ENCODE data around the gene SLC22A31. TPM values are rescaled to one million over a fixed set of nuclear protein-coding genes. Genes with fewer than 3 reads are reported as not detected.

SLC22A31 gene
- total RNA-seq, 3 donors from 2014 or later (not counting 1 experiment from before 2014, with no cell fraction given): 0.75 TPM; not detected in 2

DNA sequence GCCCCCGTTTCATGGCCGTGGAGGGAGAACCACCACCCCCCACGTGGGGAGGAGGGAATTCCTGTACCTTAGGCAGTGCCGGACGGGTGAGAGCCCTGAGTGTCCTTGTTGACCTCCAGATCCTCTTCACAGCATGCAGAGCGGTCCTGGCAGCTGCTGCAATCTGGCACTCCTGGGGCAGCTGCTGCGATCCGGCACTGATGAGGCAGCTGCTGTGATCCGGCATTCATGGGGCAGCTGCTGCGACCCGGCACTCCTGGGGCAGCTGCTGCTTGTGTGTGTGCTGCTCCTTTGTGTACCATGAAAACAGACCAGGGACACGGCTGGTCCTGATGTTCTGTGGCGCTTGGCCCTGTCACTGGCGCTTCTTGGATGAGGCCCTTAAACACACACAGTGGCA is 29.9 kb upstream of the SLC22A31 start:
- H3K27ac Mint-ChIP-seq: no peak overlapping the region
- no peak for DNase-seq
- TF ChIP-seq, protein P1, sequence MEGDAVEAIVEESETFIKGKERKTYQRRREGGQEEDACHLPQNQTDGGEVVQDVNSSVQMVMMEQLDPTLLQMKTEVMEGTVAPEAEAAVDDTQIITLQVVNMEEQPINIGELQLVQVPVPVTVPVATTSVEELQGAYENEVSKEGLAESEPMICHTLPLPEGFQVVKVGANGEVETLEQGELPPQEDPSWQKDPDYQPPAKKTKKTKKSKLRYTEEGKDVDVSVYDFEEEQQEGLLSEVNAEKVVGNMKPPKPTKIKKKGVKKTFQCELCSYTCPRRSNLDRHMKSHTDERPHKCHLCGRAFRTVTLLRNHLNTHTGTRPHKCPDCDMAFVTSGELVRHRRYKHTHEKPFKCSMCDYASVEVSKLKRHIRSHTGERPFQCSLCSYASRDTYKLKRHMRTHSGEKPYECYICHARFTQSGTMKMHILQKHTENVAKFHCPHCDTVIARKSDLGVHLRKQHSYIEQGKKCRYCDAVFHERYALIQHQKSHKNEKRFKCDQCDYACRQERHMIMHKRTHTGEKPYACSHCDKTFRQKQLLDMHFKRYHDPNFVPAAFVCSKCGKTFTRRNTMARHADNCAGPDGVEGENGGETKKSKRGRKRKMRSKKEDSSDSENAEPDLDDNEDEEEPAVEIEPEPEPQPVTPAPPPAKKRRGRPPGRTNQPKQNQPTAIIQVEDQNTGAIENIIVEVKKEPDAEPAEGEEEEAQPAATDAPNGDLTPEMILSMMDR (IDR thresholded peaks at IDR 0.05): no peak
- Histone ChIP-seq H3K27ac (ENCODE audit: low read length) (no peak overlapping the region), H3K4me1 (ENCODE audit: control insufficient read depth, insufficient read depth, low read length) (no peaks in the 10 kb centered on the region), H3K9me3 (ENCODE audit: control insufficient read depth, insufficient read depth, low read length) (peaks cover 31% of the 10 kb centered on the region), H3K27me3 (ENCODE audit: control insufficient read depth, insufficient read depth, low read length) (no peaks in the 10 kb centered on the region), H3K4me3 (ENCODE audit: low read length) (no peak overlapping the region), H3K36me3 (ENCODE audit: control insufficient read depth, insufficient read depth, low read length) (peaks cover 47% of the 10 kb centered on the region)
- H3K9me3 Mint-ChIP-seq: peaks cover 0 to 3% of the 10 kb centered on the region in 2 donors
- 96% methylated on average over 14 of the region's 14 CpGs for WGBS (ENCODE audit: insufficient coverage)
- intact Hi-C loops (cut with micrococcal nuclease): no loop called here
- H3K4me1 Mint-ChIP-seq: peaks cover 6 to 7% of the 10 kb centered on the region in 2 donors
- no peak for ATAC-seq
- no peaks in the 10 kb centered on the region for H3K27me3 Mint-ChIP-seq (ENCODE audit: low read depth in 2 of 2)
- H3K4me3 Mint-ChIP-seq: no peak overlapping the region
- H3K36me3 Mint-ChIP-seq: peaks cover 49% of the 10 kb centered on the region

DNA sequence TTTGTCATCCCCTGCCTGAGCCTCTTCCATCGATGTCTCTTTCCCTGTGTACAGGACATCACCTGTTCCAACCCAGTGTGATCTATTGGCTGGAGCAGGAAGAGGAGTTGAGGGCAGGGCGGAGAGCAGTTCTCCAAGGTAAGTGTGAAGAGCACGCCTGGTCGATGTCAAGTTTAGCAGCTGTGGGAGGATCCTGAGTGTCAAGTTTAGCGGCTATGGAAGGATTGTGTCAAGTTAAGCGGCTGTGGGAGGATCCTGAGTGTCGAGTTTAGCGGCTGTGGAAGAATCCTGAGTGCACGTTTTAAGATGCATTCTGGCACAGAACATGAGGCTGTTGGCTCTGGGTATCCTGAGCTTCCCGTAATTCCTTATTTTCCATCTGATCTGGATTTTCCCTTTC is 24.3 kb upstream of the SLC22A31 start:
- H3K4me3 Mint-ChIP-seq: no peak overlapping the region
- no peak for ATAC-seq
- no peak overlapping the region for H3K27ac ChIP-seq (ENCODE audit: low read length)
- intact Hi-C loops (cut with micrococcal nuclease): no loop called here
- H3K4me1 ChIP-seq (ENCODE audit: control insufficient read depth, insufficient read depth, low read length): no peaks in the 10 kb centered on the region
- H3K9me3 ChIP-seq (ENCODE audit: control insufficient read depth, insufficient read depth, low read length): peaks cover 26% of the 10 kb centered on the region
- TF ChIP-seq, protein P1 (IDR thresholded peaks at IDR 0.05): no peak
- H3K27me3 Mint-ChIP-seq (ENCODE audit: low read depth in 2 of 2): no peaks in the 10 kb centered on the region
- no peaks in the 10 kb centered on the region for H3K9me3 Mint-ChIP-seq
- no peak overlapping the region for H3K4me3 ChIP-seq (ENCODE audit: low read length)
- WGBS (ENCODE audit: insufficient coverage): 96% methylated on average over 9 of the region's 10 CpGs
- H3K36me3 ChIP-seq (ENCODE audit: control insufficient read depth, insufficient read depth, low read length): peaks cover 50% of the 10 kb centered on the region
- DNase-seq: no peak
- H3K27me3 ChIP-seq (ENCODE audit: control insufficient read depth, insufficient read depth, low read length): no peaks in the 10 kb centered on the region
- no peak overlapping the region for H3K27ac Mint-ChIP-seq
- H3K36me3 Mint-ChIP-seq: peaks cover 44% of the 10 kb centered on the region
- H3K4me1 Mint-ChIP-seq: peaks cover 12 to 17% of the 10 kb centered on the region in 2 donors

DNA sequence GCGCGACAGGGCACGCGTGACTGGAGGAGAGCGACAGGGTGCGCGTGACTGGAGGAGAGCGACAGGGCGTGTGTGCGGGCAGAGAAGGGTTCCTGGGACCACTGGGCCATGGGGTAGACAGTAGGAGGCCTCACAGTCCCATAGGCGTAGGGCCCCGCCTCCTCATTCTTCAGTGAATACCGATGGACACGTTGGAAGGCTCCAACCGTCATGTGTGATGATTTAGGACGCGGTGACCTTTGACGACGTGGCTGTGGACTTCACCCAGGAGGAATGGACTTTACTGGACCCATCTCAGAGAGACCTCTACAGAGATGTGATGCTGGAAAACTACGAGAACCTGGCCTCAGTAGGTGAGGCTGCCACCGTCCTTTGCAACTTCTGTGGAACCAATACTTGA is 22.6 kb upstream of the SLC22A31 start:
- WGBS (ENCODE audit: insufficient coverage): 96% methylated on average over 21 of the region's 21 CpGs
- H3K27me3 ChIP-seq (ENCODE audit: control insufficient read depth, insufficient read depth, low read length): no peaks in the 10 kb centered on the region
- DNase-seq (no peak), ATAC-seq (no peak)
- no peak overlapping the region for H3K4me3 ChIP-seq (ENCODE audit: low read length)
- Mint-ChIP-seq H3K4me3 (no peak overlapping the region), H3K27ac (no peak overlapping the region), H3K4me1 (peaks cover 15 to 23% of the 10 kb centered on the region in 2 donors), H3K9me3 (no peaks in the 10 kb centered on the region), H3K27me3 (ENCODE audit: low read depth in 2 of 2) (no peaks in the 10 kb centered on the region), H3K36me3 (peaks cover 34% of the 10 kb centered on the region)
- H3K9me3 ChIP-seq (ENCODE audit: control insufficient read depth, insufficient read depth, low read length): peaks cover 10% of the 10 kb centered on the region
- H3K4me1 ChIP-seq (ENCODE audit: control insufficient read depth, insufficient read depth, low read length): peaks cover 6% of the 10 kb centered on the region
- intact Hi-C loops (cut with micrococcal nuclease): no loop called here
- TF ChIP-seq, protein P1 (IDR thresholded peaks at IDR 0.05): no peak
- H3K36me3 ChIP-seq (ENCODE audit: control insufficient read depth, insufficient read depth, low read length): peaks cover 43% of the 10 kb centered on the region
- H3K27ac ChIP-seq (ENCODE audit: low read length): no peak overlapping the region

DNA sequence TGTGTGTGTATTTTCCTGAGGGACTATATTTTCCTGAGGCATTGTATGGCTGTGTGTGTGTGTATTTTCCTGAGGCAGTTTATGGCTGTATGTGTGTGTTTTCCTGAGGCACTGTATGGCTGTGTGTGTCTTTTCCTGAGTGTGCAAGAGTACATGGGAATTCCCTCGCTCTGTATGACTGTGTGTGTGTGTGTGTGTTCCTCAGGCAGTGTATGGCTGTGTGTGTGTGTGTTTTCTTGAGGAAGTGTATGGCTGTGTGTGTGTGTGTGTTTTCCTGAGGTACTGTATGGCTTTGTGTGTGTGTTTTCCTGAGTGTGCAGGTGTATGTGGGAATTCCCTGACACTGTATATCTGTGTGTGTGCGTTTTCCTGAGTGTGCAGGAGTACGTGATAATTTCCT is 21.3 kb upstream of the SLC22A31 start:
- peaks cover 30% of the 10 kb centered on the region for H3K36me3 ChIP-seq (ENCODE audit: control insufficient read depth, insufficient read depth, low read length)
- H3K9me3 ChIP-seq (ENCODE audit: control insufficient read depth, insufficient read depth, low read length): no peaks in the 10 kb centered on the region
- TF ChIP-seq, protein P1 (IDR thresholded peaks at IDR 0.05): no peak
- 94% methylated on average over 3 of the region's 3 CpGs for WGBS (ENCODE audit: insufficient coverage)
- H3K27ac Mint-ChIP-seq: no peak overlapping the region
- intact Hi-C loops (cut with micrococcal nuclease): no loop called here
- peaks cover 21 to 36% of the 10 kb centered on the region in 2 donors for H3K4me1 Mint-ChIP-seq
- H3K36me3 Mint-ChIP-seq: peaks cover 20% of the 10 kb centered on the region
- no peak for DNase-seq
- no peak overlapping the region for H3K27ac ChIP-seq (ENCODE audit: low read length)
- peaks cover 12% of the 10 kb centered on the region for H3K4me1 ChIP-seq (ENCODE audit: control insufficient read depth, insufficient read depth, low read length)
- no peak for ATAC-seq
- no peak overlapping the region for H3K4me3 ChIP-seq (ENCODE audit: low read length)
- H3K27me3 ChIP-seq (ENCODE audit: control insufficient read depth, insufficient read depth, low read length): no peaks in the 10 kb centered on the region
- no peaks in the 10 kb centered on the region for H3K27me3 Mint-ChIP-seq (ENCODE audit: low read depth in 2 of 2)
- H3K9me3 Mint-ChIP-seq: no peaks in the 10 kb centered on the region
- H3K4me3 Mint-ChIP-seq: no peak overlapping the region
